Stimulated activated memory B cell treated with anti-CD40 and anti-IgM and Interleukin-4, amounts not matched to agents 10 μg/mL and 1 μg/mL and 100 μg/mL, for 72 hours (primary cell): ENCODE measurements around the gene PRRC1.
A peak's percentile ranks its signal among the peaks of the same experiment; 100 is the strongest.

Experiments used
- ATAC-seq: fragments of 150-1000 bp; cut with Tn5 transposase; 2 replicates; pipeline ENCODE4 v1.10.0; 2021
- H3K27ac Mint-ChIP-seq: one replicate; pipeline ENCODE4 v1.8.0; 2022; ENCODE audit warnings: mild to moderate bottlenecking, mixed read lengths
- H3K27me3 Mint-ChIP-seq: one replicate; pipeline ENCODE4 v1.8.0; 2022; ENCODE audit warnings: mixed read lengths
- H3K36me3 Mint-ChIP-seq: one replicate; pipeline ENCODE4 v1.8.0; 2022; ENCODE audit warnings: mixed read lengths
- H3K4me1 Mint-ChIP-seq: one replicate; pipeline ENCODE4 v1.8.0; 2022; ENCODE audit warnings: mixed read lengths
- H3K4me3 Mint-ChIP-seq: one replicate; pipeline ENCODE4 v1.8.0; 2022; ENCODE audit warnings: mild to moderate bottlenecking, moderate library complexity, mixed read lengths
- H3K9me3 Mint-ChIP-seq: one replicate; pipeline ENCODE4 v1.8.0; 2022; ENCODE audit warnings: mixed read lengths

Gene PRRC1

DNA sequence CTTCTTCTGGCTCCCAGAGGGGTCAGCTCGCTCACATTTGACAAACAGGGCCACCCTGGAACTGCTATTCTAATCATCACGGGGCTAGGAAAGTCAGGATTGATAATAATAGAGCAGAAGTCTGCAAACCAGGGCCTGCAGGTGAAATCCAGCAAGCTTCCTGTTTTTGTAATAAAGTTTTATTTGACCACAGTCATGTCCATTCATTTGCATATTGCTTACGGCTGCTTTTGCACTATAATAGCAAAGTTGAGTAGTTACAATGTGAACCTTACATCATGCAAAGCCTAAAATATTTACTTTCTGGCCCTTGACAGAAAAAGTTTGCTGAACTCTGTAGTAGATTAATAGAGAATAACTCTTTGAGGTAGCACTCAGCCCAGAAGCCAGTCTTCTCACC lies 68.2 kb downstream of the PRRC1 start:
- no peaks in the 10 kb centered on the region for H3K9me3 Mint-ChIP-seq

DNA sequence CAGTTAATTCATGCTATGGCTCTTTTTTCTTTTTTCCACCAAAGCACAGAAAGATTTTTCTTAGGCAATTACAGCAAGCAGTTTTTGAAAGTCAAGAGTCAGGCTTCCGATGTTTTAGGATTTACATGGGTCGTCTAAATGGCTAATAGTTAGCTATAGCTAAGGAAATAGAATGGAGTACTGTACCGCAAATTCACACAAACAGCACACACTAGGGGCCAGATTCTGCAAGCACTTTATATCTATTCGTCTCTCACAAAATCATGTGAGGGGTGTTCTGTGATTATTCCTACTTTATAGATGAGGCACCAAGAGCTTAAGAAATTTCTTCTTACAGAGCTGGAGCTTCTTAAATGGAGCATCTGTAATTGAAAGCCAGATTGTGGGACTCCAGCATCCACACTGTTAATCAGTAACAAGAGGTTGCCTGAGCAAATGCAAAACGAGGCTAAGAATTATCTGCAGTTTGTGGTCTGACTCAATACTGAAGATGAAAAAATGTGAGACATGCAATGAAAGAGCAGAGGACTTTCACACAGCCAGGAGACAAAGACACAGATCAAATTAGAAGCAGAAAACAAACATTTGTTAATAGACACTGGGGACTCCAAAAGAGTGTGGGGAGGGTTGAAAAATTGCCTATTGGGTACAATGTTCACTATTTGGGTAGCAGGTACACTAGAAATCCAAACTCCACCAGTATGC lies 68.8 kb downstream of the PRRC1 start:
- H3K4me1 Mint-ChIP-seq, result peaks cover 20% of the 10 kb centered on the region

More for the DNA sequence above, 68.2 kb downstream of the PRRC1 start:
- no peak overlapping the region for H3K27ac Mint-ChIP-seq
- no peaks in the 10 kb centered on the region for H3K36me3 Mint-ChIP-seq
- peaks cover 19% of the 10 kb centered on the region for H3K4me1 Mint-ChIP-seq
- H3K27me3 Mint-ChIP-seq, result peaks cover 10% of the 10 kb centered on the region
- no peak overlapping the region for H3K4me3 Mint-ChIP-seq
- no peak for ATAC-seq

DNA sequence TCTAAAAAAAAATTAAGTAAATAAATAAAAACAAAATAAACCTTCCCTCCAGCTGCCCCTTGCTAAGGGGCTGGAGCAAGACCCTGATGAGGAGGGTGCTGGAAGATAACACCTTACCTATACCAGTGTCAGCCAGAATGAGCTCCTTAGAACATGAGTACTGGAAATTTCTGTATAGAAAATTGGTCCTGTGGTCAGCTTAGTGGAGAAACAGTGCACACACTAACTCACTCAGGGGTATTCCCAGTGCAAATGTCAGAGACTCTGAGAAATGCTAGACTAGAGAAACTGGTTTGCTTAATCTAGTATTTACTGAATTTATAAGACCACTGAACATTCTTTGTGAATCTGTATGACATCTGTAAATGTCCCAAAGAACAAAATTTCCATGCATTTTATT lies 69.4 kb downstream of the PRRC1 start:
- no peaks in the 10 kb centered on the region for H3K36me3 Mint-ChIP-seq
- H3K4me3 Mint-ChIP-seq, result no peak overlapping the region
- no peak overlapping the region for H3K27ac Mint-ChIP-seq
- H3K27me3 Mint-ChIP-seq, result peaks cover 5% of the 10 kb centered on the region
- H3K9me3 Mint-ChIP-seq, result no peaks in the 10 kb centered on the region
- peaks cover 20% of the 10 kb centered on the region for H3K4me1 Mint-ChIP-seq
- peak; percentile 55 for ATAC-seq

More for the DNA sequence above, 68.8 kb downstream of the PRRC1 start:
- H3K27me3 Mint-ChIP-seq, result peaks cover 10% of the 10 kb centered on the region
- no peak for ATAC-seq
- no peaks in the 10 kb centered on the region for H3K36me3 Mint-ChIP-seq
- H3K9me3 Mint-ChIP-seq, result no peaks in the 10 kb centered on the region
- no peak overlapping the region for H3K27ac Mint-ChIP-seq
- H3K4me3 Mint-ChIP-seq, result no peak overlapping the region

DNA sequence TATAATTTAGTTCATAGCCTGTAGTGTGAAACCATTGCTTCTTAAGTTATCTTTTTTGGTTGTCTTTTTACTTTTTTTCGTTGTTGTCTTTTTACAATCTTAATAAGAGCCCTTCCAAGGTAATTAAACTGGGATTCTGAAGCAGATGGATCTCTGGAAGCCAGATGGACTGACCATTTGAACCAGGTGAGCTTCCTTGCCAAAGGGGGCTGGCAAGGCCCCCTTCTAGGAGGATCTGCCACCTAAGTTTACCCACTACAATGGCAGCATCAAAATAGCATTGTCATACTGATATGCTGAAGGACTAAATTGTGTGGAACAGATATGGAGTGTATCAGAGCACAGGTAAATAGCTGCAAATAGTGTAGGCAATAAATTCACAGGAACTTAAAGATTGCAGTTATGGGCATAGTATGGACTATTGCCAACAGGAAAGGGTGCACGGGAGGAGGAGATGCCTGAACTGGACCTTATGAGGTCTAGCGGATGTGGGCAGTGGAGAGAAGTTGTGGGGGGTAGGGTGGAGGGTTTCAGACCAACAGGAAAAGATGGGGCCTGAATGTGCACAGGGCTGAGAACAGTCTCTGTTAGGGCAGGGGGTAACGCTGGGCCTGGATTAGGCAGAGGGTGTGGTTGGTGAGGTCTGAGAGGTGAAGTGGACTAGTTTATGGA lies 69.9 kb downstream of the PRRC1 start:
- Mint-ChIP-seq H3K4me1 (peaks cover 20% of the 10 kb centered on the region), H3K27ac (no peak overlapping the region), H3K36me3 (no peaks in the 10 kb centered on the region), H3K9me3 (no peaks in the 10 kb centered on the region), H3K4me3 (no peak overlapping the region), H3K27me3 (no peaks in the 10 kb centered on the region)
- no peak for ATAC-seq

DNA sequence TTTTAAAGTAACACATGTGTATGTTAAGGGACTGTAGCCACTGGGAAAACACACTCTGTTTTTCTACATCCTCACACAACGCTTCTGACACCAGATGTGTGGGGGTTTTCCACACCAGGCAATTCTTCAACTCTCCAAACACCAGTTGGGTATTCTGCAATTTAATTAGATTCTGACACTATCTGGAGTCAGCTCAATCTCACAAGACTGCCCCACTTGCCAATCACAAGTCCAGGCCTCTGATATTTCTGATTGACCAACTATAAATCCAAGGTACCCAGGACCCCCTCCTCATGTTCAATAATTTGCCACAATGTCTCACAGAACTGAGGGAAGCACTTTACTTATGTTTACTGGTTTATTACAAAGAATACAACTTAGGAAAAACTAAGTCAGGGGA lies 70.9 kb downstream of the PRRC1 start:
- Mint-ChIP-seq H3K4me1 (peaks cover 20% of the 10 kb centered on the region), H3K4me3 (no peak overlapping the region), H3K27ac (no peak overlapping the region), H3K36me3 (no peaks in the 10 kb centered on the region), H3K27me3 (no peaks in the 10 kb centered on the region), H3K9me3 (no peaks in the 10 kb centered on the region)
- no peak for ATAC-seq

DNA sequence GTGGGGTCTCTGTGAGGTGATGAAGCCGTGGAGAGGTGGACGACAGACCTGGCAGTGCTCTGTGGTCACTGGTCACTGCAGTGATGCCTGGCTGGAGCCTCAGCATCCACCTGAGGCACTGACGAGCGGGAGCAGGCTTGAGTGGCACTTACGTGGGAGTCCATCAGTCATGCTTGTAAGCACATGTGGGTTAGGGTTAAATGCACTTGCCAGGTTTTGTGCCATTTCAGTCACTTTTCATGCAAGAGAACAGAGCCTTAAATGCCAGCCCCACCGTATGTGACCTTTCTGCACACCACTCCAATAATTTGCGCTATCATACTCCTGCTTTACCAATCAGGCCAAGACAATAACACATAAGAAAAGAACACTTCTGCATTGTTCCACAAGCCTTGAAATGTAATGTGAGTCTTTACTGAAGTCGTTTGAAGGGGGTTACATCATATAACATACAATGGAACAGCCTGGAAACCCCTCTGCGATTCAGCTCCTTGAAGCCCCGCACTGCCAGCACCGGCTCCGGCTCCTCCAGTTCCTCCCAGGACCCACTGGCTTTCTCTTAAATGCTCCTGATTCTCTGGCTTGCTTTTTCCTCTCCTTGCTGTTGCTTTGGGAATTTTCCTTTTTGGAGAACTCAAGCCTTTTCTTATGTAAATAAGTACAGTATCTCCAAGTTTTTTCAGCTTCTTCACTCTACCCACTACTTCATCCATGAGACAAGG lies 72.0 kb downstream of the PRRC1 start:
- H3K36me3 Mint-ChIP-seq, result no peaks in the 10 kb centered on the region
- H3K4me3 Mint-ChIP-seq, result no peak overlapping the region
- peaks cover 20% of the 10 kb centered on the region for H3K4me1 Mint-ChIP-seq
- no peaks in the 10 kb centered on the region for H3K27me3 Mint-ChIP-seq
- ATAC-seq, result peak; percentile 54
- H3K9me3 Mint-ChIP-seq, result no peaks in the 10 kb centered on the region
- no peak overlapping the region for H3K27ac Mint-ChIP-seq

DNA sequence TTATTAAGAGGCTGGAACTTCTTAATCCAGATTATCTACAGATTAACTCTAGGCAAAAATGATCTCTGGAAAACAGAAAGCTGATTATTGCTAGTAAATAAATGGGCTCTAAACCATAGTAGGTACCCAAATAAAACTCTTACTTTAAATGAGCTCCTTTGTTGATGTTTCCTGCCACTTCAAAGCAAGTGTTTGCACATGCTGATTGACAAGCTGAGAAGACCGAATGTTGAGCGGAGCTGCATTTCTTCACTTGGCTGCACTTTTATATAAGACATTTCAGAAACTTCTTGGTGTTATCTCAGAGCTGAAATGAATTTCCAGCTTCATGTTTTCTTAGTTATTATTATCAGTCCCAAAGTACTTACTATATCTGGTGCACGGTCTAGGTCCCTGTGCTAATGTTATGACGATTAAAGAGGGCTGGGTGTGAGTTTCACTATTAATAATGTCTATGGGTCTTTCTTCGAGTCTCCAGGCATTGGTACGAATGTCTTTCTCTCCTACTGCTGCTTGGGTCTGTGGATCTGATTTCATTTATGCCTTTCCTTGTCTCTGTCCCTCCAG lies 72.8 kb downstream of the PRRC1 start:
- no peak overlapping the region for H3K4me3 Mint-ChIP-seq

DNA sequence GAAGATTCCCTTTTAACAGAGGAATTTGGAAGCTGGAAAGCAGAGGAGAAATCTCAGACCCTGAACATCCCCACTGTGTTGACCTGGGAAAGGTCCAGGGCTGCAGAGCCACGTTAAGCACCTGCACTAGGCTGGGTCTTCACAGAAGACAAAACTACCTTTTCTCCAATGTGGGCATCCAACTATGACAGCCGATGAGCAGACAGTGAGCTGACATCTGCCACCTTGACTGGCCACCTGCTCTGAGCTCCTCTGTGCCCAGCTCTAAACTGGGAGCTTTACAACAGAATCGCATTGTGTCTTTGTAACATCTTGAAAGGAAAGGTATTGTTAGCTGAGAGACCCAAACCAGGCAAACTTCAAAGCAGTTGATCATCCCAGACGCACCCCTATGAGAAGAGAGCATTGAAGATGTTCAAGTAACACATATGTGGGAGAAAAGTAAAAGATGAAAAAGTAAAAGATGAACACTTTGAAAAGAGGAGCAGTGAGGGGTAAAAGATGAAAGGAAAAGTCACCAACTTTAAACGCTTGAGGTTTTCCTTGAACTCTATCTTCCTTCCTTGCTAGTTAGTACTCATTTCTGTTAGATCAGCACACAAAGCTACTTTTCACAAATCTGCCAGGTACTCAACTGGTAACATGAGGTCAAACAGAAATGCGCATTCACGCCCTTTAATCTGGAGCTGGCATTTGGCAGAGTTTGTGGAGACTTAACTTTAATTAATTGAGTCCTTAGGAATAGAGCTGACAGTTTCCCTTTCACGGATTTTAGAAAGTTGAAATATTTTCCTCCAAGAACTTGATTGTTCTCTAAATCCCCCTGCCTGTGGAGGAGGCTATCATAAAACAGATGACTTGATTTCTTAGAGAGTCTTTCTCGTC lies 78.3 kb downstream of the PRRC1 start:
- H3K27ac Mint-ChIP-seq, result no peak overlapping the region
- no peak overlapping the region for H3K4me3 Mint-ChIP-seq
- H3K4me1 Mint-ChIP-seq, result peaks cover under 1% of the 10 kb centered on the region
- H3K9me3 Mint-ChIP-seq, result no peaks in the 10 kb centered on the region
- no peaks in the 10 kb centered on the region for H3K27me3 Mint-ChIP-seq
- H3K36me3 Mint-ChIP-seq, result no peaks in the 10 kb centered on the region
- ATAC-seq, result no peak

More for the DNA sequence above, 72.8 kb downstream of the PRRC1 start:
- Mint-ChIP-seq H3K4me1 (peaks cover 20% of the 10 kb centered on the region), H3K9me3 (no peaks in the 10 kb centered on the region), H3K27me3 (no peaks in the 10 kb centered on the region), H3K27ac (no peak overlapping the region), H3K36me3 (no peaks in the 10 kb centered on the region)
- no peak for ATAC-seq

DNA sequence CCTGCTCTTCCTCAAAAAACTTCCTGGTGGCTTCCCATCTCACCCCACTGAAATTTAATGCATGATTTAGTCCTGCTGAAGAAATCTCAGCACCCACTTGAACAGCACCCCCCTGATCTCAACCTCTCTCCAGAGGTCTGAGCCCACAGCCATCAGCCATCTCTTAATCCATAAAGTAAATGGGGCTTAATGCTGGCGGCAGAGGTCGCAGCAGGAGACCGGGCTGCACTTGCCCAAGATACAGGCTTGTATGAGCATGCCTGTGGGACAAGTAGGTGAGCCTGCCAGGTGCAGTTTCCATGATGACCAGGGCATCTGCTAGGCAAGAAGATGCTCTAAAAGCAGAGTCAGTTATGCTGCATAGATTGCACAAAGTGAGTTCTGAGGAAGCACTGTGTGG lies 79.1 kb downstream of the PRRC1 start:
- Mint-ChIP-seq H3K9me3 (no peaks in the 10 kb centered on the region), H3K27ac (no peak overlapping the region), H3K36me3 (no peaks in the 10 kb centered on the region), H3K4me3 (no peak overlapping the region), H3K27me3 (no peaks in the 10 kb centered on the region), H3K4me1 (no peaks in the 10 kb centered on the region)
- ATAC-seq, result no peak

DNA sequence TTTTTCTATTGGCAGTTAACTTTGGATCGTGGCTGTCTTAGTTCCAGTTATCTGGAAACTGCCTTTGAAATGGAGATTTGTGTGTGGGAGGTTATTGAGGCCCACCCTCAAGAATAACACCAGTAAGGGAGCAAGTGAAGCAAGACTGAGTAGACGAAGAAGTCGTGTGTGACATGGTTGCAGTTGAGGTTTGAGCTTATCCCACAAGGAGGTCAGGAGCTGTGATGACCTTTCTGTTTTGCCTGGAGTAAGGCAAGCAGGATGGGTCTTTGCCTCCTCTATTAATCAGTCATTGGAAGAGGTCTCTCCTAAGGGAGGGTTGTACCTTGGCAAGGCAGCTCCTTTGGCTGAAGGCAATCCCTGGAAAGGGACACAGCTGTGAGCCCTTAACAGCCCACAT lies 81.9 kb downstream of the PRRC1 start:
- no peak for ATAC-seq
- Mint-ChIP-seq H3K27ac (no peak overlapping the region), H3K27me3 (peaks cover 12% of the 10 kb centered on the region)

DNA sequence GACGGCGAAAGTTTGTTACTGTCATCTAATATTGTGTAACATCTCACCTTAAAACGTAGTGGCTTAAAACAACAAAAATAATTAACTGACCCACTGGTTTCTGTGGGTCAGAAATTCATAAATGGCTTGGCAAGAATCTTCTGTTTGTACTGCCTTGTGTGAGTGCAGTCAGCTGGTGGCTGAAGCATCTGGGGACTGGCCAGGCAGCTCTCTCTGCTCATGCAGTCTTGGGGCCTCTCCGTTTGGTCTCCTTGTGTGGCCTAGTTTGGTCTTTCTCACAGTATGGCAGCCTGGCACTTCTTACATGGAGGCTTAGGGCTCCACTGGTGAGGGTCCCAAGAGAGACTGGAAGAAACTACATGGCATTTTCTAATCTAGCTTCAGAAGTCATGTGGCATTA lies 82.4 kb downstream of the PRRC1 start:
- no peaks in the 10 kb centered on the region for H3K9me3 Mint-ChIP-seq
- H3K4me3 Mint-ChIP-seq, result no peak overlapping the region
- peaks cover 10% of the 10 kb centered on the region for H3K4me1 Mint-ChIP-seq
- no peak overlapping the region for H3K27ac Mint-ChIP-seq
- ATAC-seq, result no peak
- H3K36me3 Mint-ChIP-seq, result no peaks in the 10 kb centered on the region
- peaks cover 12% of the 10 kb centered on the region for H3K27me3 Mint-ChIP-seq

More for the DNA sequence above, 81.9 kb downstream of the PRRC1 start:
- Mint-ChIP-seq H3K9me3 (no peaks in the 10 kb centered on the region), H3K4me3 (no peak overlapping the region), H3K36me3 (no peaks in the 10 kb centered on the region), H3K4me1 (peaks cover 10% of the 10 kb centered on the region)

DNA sequence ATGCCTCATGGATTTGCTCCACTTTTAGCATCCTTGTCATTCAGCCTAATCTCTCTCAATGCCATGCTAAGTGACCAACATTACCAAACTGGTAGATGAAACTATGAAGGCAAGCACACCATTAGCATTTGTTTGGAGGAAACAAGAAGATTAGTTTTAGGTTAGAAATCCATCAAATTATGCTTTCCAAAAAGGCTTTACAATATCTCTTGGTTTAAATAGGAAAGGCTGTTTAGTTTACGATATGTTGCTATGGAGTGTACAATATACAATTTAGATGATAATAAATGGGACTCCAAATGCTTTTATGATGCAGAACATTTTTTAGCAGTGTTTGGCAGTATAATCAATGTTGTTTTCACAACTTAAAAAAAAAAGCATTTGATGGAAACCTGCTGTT lies 83.7 kb downstream of the PRRC1 start:
- Mint-ChIP-seq H3K27me3 (peaks cover 12% of the 10 kb centered on the region), H3K27ac (no peak overlapping the region), H3K4me1 (peaks cover 10% of the 10 kb centered on the region), H3K9me3 (no peaks in the 10 kb centered on the region), H3K4me3 (no peak overlapping the region), H3K36me3 (no peaks in the 10 kb centered on the region)
- ATAC-seq, result no peak

DNA sequence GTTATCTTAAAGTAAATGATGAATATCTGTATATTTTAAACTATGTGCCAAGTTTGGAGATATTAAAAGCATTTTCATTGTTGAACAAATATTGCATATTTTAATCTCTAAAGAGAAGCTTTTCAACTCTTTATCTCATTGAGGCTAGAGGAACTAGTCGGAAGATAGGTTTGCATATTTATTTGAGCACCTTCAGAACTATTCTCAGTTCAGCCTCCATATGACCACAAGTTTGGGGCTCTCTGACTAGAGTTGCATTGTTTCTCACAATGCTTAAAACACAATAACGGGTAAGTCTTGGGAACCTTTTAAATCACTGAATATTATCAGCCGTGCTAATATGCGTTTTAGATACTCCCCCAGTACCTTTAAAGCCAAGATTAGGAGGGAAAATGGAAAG lies 84.2 kb downstream of the PRRC1 start:
- no peak for ATAC-seq
- no peak overlapping the region for H3K4me3 Mint-ChIP-seq
- no peaks in the 10 kb centered on the region for H3K9me3 Mint-ChIP-seq
- peaks cover 10% of the 10 kb centered on the region for H3K4me1 Mint-ChIP-seq
- H3K27me3 Mint-ChIP-seq, result peaks cover 12% of the 10 kb centered on the region
- no peak overlapping the region for H3K27ac Mint-ChIP-seq
- no peaks in the 10 kb centered on the region for H3K36me3 Mint-ChIP-seq

DNA sequence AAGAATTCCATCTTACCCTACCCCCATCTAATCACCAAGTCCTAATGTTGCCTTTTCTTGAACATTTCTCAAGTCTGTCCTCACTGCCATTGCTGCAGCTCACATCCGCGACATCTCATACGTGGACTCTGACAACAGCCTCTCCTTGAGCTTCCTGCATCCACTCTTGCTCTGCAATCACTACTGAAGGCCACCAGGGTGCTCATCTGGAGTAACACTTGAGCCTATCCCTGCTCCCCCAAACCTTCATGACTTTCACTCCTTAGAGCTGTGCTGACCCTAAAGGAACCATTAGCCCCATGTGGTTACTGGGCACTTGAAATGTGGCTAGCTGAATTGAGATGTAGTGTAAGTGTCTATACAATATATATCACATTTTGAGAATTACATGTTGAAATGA lies 85.0 kb downstream of the PRRC1 start:
- H3K27ac Mint-ChIP-seq, result no peak overlapping the region
- peaks cover 10% of the 10 kb centered on the region for H3K4me1 Mint-ChIP-seq
- ATAC-seq, result no peak
- no peaks in the 10 kb centered on the region for H3K36me3 Mint-ChIP-seq
- no peak overlapping the region for H3K4me3 Mint-ChIP-seq
- peaks cover 12% of the 10 kb centered on the region for H3K27me3 Mint-ChIP-seq
- no peaks in the 10 kb centered on the region for H3K9me3 Mint-ChIP-seq
